HAP-1 (cell line): ENCODE results near the gene DMD.

Experiments used
- DNase-seq, 2 experiments: peaks; one replicate each; pipeline ENCODE4 v3.0.0-alpha.2; 2016 to 2020; ENCODE audit warnings: low spot score in 2 of 2
- H3K27me3 ChIP-seq: fragments of 250-450 bp; sonication (Bioruptor Pico); 2 replicates; pipeline ENCODE4 v1.5.1; 2020; ENCODE audit warnings: low read depth, mild to moderate bottlenecking, moderate library complexity
- H3K36me3 ChIP-seq: fragments of 250-450 bp; sonication (Bioruptor Pico); replicated peaks from 2 replicates; pipeline ENCODE4 v1.5.1; 2020; ENCODE audit warnings: mild to moderate bottlenecking
- H3K4me1 ChIP-seq: fragments of 250-450 bp; sonication (Bioruptor Pico); 2 replicates; pipeline ENCODE4 v1.5.1; 2020; ENCODE audit warnings: mild to moderate bottlenecking
- H3K4me3 ChIP-seq: fragments of 250-450 bp; sonication (Bioruptor Pico); 2 replicates; pipeline ENCODE4 v1.5.1; 2020; ENCODE audit warnings: mild to moderate bottlenecking, moderate library complexity
- H3K9me3 ChIP-seq: fragments of 250-450 bp; sonication (Bioruptor Pico); 2 replicates; pipeline ENCODE4 v1.5.1; 2020; ENCODE audit warnings: mild to moderate bottlenecking, moderate library complexity
- in situ Hi-C: fragments of 300-500 bp; cut with MboI; formaldehyde crosslinking; loops from 3 replicates; pipeline ENCODE4 v1.14.3; 2020; ENCODE audit warnings: low sequenced_read_pairs, inconsistent platforms, mixed read lengths

The DMD gene

GRCh38 chrX:31796624-31797023, 1414.7 kb downstream of the DMD start:
- Histone ChIP-seq H3K9me3 (no peaks in the 10 kb centered on the region), H3K27me3 (no peaks in the 10 kb centered on the region), H3K36me3 (no peaks in the 10 kb centered on the region), H3K4me1 (no peaks in the 10 kb centered on the region), H3K4me3 (no peak overlapping the region)
- no peak for DNase-seq
- in situ Hi-C loops = no loop called here

- in situ Hi-C loops = no loop called here
- no peak overlapping the region for H3K4me3 ChIP-seq
- no peaks in the 10 kb centered on the region for H3K36me3 ChIP-seq
- H3K4me1 ChIP-seq = no peaks in the 10 kb centered on the region
- no peaks in the 10 kb centered on the region for H3K27me3 ChIP-seq
- H3K9me3 ChIP-seq = no peaks in the 10 kb centered on the region
- no peak for DNase-seq
Measured at GRCh38 chrX:31747411-31747810, 1463.9 kb downstream of the DMD start.

GRCh38 chrX:31743004-31743403, 1468.3 kb downstream of the DMD start:
- Histone ChIP-seq H3K27me3 (no peaks in the 10 kb centered on the region), H3K36me3 (no peaks in the 10 kb centered on the region), H3K4me1 (no peaks in the 10 kb centered on the region), H3K9me3 (no peaks in the 10 kb centered on the region), H3K4me3 (no peak overlapping the region)
- DNase-seq = no peak
- in situ Hi-C loops = no loop called here

GRCh38 chrX:31717474-31717873, 1493.9 kb downstream of the DMD start:
- H3K27me3 ChIP-seq = no peaks in the 10 kb centered on the region
- in situ Hi-C loops = no loop called here

DNA sequence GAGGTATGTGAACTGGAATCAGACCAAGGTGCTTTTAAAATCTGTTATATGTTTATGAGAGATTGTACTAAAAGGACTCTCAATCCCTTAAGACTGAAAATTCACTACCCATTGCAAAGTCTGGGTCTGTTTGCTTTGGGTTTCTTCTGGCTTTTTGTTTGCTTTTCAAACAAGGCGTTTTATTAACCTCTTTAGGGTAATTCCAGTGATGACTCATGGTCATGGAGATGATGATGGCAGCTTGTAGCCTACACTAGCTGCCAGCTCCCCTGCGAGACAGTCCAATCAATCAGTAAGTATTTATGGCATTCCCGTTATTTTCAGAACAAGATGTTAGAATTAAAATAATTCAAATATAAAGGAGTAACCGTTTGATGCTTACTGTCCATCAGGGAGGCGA, 1495.7 kb downstream of the DMD start:
- H3K4me1 ChIP-seq = no peaks in the 10 kb centered on the region
- in situ Hi-C loops = no loop called here
- H3K9me3 ChIP-seq = no peaks in the 10 kb centered on the region
- H3K4me3 ChIP-seq = no peak overlapping the region
- no peaks in the 10 kb centered on the region for H3K27me3 ChIP-seq
- H3K36me3 ChIP-seq = no peaks in the 10 kb centered on the region
- no peak for DNase-seq

More at GRCh38 chrX:31717474-31717873, 1493.9 kb downstream of the DMD start:
- Histone ChIP-seq H3K4me1 (no peaks in the 10 kb centered on the region), H3K9me3 (no peaks in the 10 kb centered on the region), H3K4me3 (no peak overlapping the region), H3K36me3 (no peaks in the 10 kb centered on the region)
- no peak for DNase-seq

DNA sequence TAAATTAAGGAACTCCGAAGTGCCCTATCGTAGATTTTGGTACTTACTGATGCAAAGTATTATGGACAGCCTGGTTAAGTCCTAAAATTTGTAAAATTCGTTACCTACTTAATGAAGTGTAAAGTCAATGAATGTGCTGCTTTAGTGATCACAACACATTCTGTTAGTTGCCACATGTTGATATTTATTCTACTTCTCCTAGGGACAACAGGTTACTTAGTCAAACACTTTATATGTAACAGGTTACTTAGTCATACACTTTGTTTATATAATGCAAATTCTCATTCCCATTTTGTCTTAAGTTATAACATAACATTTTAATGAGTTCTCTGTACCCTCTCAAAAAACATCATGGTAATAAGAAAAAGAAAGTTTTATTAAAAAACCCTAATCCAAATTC, 1496.6 kb downstream of the DMD start:
- Histone ChIP-seq H3K36me3 (no peaks in the 10 kb centered on the region), H3K4me1 (no peaks in the 10 kb centered on the region), H3K27me3 (no peaks in the 10 kb centered on the region), H3K4me3 (no peak overlapping the region), H3K9me3 (no peaks in the 10 kb centered on the region)
- in situ Hi-C loops = no loop called here
- DNase-seq = no peak

- H3K27me3 ChIP-seq = 0 out of 2 replicates have a peak, but pooled peaks cover 2% of the 10 kb centered on the region
- in situ Hi-C loops = no loop called here
- H3K36me3 ChIP-seq = no peaks in the 10 kb centered on the region
- no peak for DNase-seq
- H3K9me3 ChIP-seq = no peaks in the 10 kb centered on the region
- no peaks in the 10 kb centered on the region for H3K4me1 ChIP-seq
- H3K4me3 ChIP-seq = no peak overlapping the region
Measured at GRCh38 chrX:31713120-31713519, 1498.2 kb downstream of the DMD start.

GRCh38 chrX:31711166-31711565, 1500.2 kb downstream of the DMD start:
- Histone ChIP-seq H3K9me3 (no peaks in the 10 kb centered on the region), H3K4me3 (no peak overlapping the region), H3K36me3 (no peaks in the 10 kb centered on the region), H3K4me1 (no peaks in the 10 kb centered on the region), H3K27me3 (0 out of 2 replicates have a peak, but pooled peaks cover 4% of the 10 kb centered on the region)
- no peak for DNase-seq
- in situ Hi-C loops = no loop called here

DNA sequence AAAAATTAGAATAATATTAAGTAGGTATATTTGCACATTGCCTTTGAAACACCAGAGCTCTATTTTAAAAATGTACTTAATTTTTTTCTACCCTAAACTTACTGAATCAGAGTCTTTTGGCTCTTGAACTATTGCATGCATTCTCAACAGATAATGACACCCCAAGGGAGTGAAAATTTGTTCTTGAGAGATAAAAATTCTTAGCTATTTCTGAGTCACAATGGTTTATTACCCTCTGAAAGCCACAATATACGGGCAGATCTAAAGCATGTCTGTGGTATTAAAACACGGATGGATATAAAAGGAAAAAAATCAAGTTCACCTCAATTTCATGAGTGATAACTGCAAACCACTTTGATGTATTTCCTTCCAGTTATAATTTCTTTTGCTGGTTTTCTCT, 1503.2 kb downstream of the DMD start:
- DNase-seq = no peak
- Histone ChIP-seq H3K9me3 (no peaks in the 10 kb centered on the region), H3K4me1 (no peaks in the 10 kb centered on the region), H3K27me3 (0 out of 2 replicates have a peak, but pooled peaks cover 4% of the 10 kb centered on the region), H3K36me3 (no peaks in the 10 kb centered on the region), H3K4me3 (no peak overlapping the region)
- in situ Hi-C loops = no loop called here

DNA sequence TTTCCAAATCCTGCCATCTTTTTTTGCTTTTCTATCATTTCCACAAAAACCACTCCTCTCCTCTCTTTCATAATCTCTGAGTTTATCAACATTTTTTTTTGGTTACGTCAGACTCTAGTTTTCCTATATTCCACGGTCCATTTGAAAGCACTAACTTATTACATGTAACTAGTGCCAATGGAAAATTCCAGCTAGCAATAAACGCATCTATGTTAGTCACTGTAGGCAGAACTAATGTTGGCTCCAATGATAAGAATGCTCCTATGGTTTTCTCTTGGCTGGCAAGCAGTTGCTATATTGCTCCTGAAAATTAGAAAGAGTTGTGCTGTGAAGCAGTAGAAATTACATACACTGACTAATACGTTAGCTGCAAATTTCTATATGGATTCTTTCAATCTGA, 1504.9 kb downstream of the DMD start:
- H3K4me1 ChIP-seq = no peaks in the 10 kb centered on the region
- no peaks in the 10 kb centered on the region for H3K9me3 ChIP-seq
- in situ Hi-C loops = no loop called here
- H3K4me3 ChIP-seq = no peak overlapping the region
- no peaks in the 10 kb centered on the region for H3K36me3 ChIP-seq
- DNase-seq = no peak
- H3K27me3 ChIP-seq = 0 out of 2 replicates have a peak, but pooled peaks cover 4% of the 10 kb centered on the region

- Histone ChIP-seq H3K4me1 (no peaks in the 10 kb centered on the region), H3K9me3 (no peaks in the 10 kb centered on the region), H3K36me3 (no peaks in the 10 kb centered on the region), H3K27me3 (0 out of 2 replicates have a peak, but pooled peaks cover 4% of the 10 kb centered on the region), H3K4me3 (no peak overlapping the region)
- no peak for DNase-seq
- in situ Hi-C loops = no loop called here
Measured at GRCh38 chrX:31705816-31706215, 1505.5 kb downstream of the DMD start.

DNA sequence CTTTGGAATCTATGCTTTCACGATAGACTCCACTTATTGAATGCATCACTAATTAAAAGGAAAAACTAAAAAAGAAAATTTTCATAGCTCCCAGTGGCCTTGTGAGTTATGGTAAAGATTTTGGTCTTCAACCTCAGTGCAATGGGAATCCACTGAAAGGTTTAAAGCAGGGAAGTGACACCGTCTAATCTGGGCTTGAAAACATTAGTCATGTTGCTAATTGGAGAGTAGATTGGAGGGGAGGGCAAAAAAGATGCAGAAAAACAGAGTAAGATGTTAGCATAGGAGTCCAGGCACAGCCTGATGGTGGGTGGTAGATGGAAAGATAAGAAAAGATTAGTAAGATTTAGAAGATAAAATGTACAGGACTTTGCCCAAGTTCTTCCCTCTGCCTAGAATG, 1506.4 kb downstream of the DMD start:
- no peaks in the 10 kb centered on the region for H3K4me1 ChIP-seq
- no peak for DNase-seq
- in situ Hi-C loops = no loop called here
- no peak overlapping the region for H3K4me3 ChIP-seq
- H3K27me3 ChIP-seq = 0 out of 2 replicates have a peak, but pooled peaks cover 4% of the 10 kb centered on the region
- no peaks in the 10 kb centered on the region for H3K9me3 ChIP-seq
- H3K36me3 ChIP-seq = no peaks in the 10 kb centered on the region

DNA sequence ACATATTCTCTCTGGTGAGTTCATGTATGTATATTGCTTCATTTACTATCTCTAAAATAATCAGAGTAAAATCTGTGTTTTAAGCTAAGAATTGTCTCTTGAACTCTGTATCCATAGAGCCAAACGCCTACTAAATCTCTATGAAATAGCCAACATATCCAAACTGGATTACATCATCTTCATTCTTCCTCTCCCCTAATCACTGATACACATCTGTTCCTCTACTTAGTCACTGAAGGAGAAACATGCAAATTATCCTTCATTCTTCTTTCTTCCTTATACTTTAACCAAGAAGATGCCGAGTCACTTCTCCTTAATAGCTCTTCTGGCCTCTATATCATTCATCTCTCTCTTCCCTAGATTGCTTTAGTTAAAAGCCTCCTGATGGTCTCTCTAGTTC, 1509.1 kb downstream of the DMD start:
- no peak for DNase-seq
- no peaks in the 10 kb centered on the region for H3K4me1 ChIP-seq
- no peaks in the 10 kb centered on the region for H3K27me3 ChIP-seq
- in situ Hi-C loops = no loop called here
- no peaks in the 10 kb centered on the region for H3K9me3 ChIP-seq
- H3K36me3 ChIP-seq = no peaks in the 10 kb centered on the region
- no peak overlapping the region for H3K4me3 ChIP-seq

- Histone ChIP-seq H3K27me3 (no peaks in the 10 kb centered on the region), H3K4me3 (no peak overlapping the region), H3K4me1 (no peaks in the 10 kb centered on the region), H3K9me3 (no peaks in the 10 kb centered on the region; the same call in 1 of the 2 replicates), H3K36me3 (no peaks in the 10 kb centered on the region)
- no peak for DNase-seq
- in situ Hi-C loops = no loop called here
Measured at GRCh38 chrX:31697294-31697916, 1513.9 kb downstream of the DMD start.

GRCh38 chrX:31679861-31680260, 1531.5 kb downstream of the DMD start:
- no peak for DNase-seq
- Histone ChIP-seq H3K36me3 (no peaks in the 10 kb centered on the region), H3K4me3 (no peak overlapping the region), H3K4me1 (no peaks in the 10 kb centered on the region), H3K9me3 (no peaks in the 10 kb centered on the region), H3K27me3 (no peaks in the 10 kb centered on the region; the same call in 1 of the 2 replicates)
- in situ Hi-C loops = no loop called here
